HCT116 (cell line): ENCODE results near the gene ZNF438. TPM values are rescaled to one million over a fixed set of nuclear protein-coding genes. Genes with fewer than 3 reads are reported as not detected.

ENCODE experiments used
- ATAC-seq: fragments of 200-7000 bp; cut with Tn5 transposase; 2 replicates; pipeline ENCODE4 v1.9.1; 2020; ENCODE audit warnings: mild to moderate bottlenecking, moderate library complexity
- BruUV-seq: library from RNA; stranded (reverse); fragments of 400-500 nt; replicated peaks from 2 replicates; lab custom pipeline; 2021; lab: Mats Ljungman, UMichigan
- CTCF ChIA-PET: fragments of 300-600 bp; sonication (Branson Sonifier 250); formaldehyde crosslinking; loops from one replicate; lab custom pipeline; 2021; ENCODE audit warnings: antibody characterized with exemption; lab: Charles Lee
- POLR2A ChIA-PET: fragments of 300-600, 350-600 bp; sonication (Branson Sonifier 250); formaldehyde crosslinking; loops from one replicate; lab custom pipeline; 2021; ENCODE audit warnings: antibody characterized with exemption; lab: Charles Lee
- RAD21 ChIA-PET, 2 experiments: fragments of 300-600 bp; sonication (Branson Sonifier 250); formaldehyde crosslinking; loops; one replicate each; lab custom pipeline; 2023; ENCODE audit warnings: low total read pairs in 2 of 2; ENCODE audit not compliant: uncharacterized antibody in 2 of 2, unreplicated experiment in 2 of 2, low non-redundant PET in 1 of 2; lab: Charles Lee
- DNase-seq: peaks from one replicate; pipeline ENCODE4 v3.0.0-alpha.2; 2010; ENCODE audit warnings: low read depth, low spot score
- H2AFZ ChIP-seq: fragments of 200-600 bp; shearing (Covaris generic), sonication (generic); 2 replicates; pipeline ENCODE4 v1.6.1; 2017; ENCODE audit warnings: low read depth, mixed run types, mixed read lengths, antibody characterized with exemption, low read length; ENCODE audit not compliant: poor library complexity, severe bottlenecking
- H3K27ac ChIP-seq: 2 replicates; pipeline ENCODE4 v1.5.1; 2012; ENCODE audit warnings: low read depth, low read length
- H3K27me3 ChIP-seq: fragments of 200-600 bp; sonication (generic); 2 replicates; pipeline ENCODE4 v1.6.1; 2016; ENCODE audit warnings: mixed run types, low read length, mixed read lengths; ENCODE audit not compliant: insufficient read depth
- H3K36me3 ChIP-seq, 2 experiments: fragments of 200-500 bp in 1 of 2; fragments of 200-600 bp in 1 of 2; sonication (Bioruptor generic) in 1 of 2; sonication (generic) in 1 of 2; 2 replicates each; pipeline versions ENCODE4 v1.5.1 to v1.6.1; 2014 to 2016; ENCODE audit warnings: low read length in 2 of 2, inconsistent platforms in 1 of 2, mixed read lengths in 1 of 2, mixed run types in 1 of 2; ENCODE audit not compliant: insufficient read depth in 2 of 2, control insufficient read depth in 1 of 2
- H3K4me1 ChIP-seq, 2 experiments: fragments of 200-600 bp in 1 of 2; sonication (generic) in 1 of 2; 2 replicates each; pipeline versions ENCODE4 v1.5.1 to v1.6.1; 2012 to 2017; ENCODE audit warnings: low read length in 2 of 2, inconsistent platforms in 1 of 2, mild to moderate bottlenecking in 1 of 2, mixed read lengths in 1 of 2, mixed run types in 1 of 2, moderate library complexity in 1 of 2; ENCODE audit not compliant: insufficient read depth in 2 of 2, control insufficient read depth in 1 of 2
- H3K4me2 ChIP-seq: fragments of 200-600 bp; sonication (generic); 2 replicates; pipeline ENCODE4 v1.6.1; 2017; ENCODE audit warnings: mixed run types, low read length, mixed read lengths
- H3K4me3 ChIP-seq, 2 experiments: fragments of 200-600 bp in 1 of 2; sonication (generic) in 1 of 2; replicated peaks in 1 of 2; 2 replicates each; pipeline ENCODE4 v1.5.1; 2011 to 2016; ENCODE audit warnings: low read length in 2 of 2, control low read depth in 1 of 2, low read depth in 1 of 2, mild to moderate bottlenecking in 1 of 2, mixed read lengths in 1 of 2, mixed run types in 1 of 2
- H3K79me2 ChIP-seq: fragments of 200-600 bp; sonication (generic); 2 replicates; pipeline ENCODE4 v1.6.1; 2017; ENCODE audit warnings: mild to moderate bottlenecking, mixed run types, low read length, moderate library complexity, mixed read lengths; ENCODE audit not compliant: insufficient read depth
- H3K9ac ChIP-seq: fragments of 200-600 bp; sonication (generic); 2 replicates; pipeline ENCODE4 v1.6.1; 2016; ENCODE audit warnings: low read length, mixed read lengths
- H3K9me2 ChIP-seq: fragments of 200-600 bp; sonication (generic), shearing (Covaris generic); 2 replicates; pipeline ENCODE4 v1.6.1; 2017; ENCODE audit warnings: mixed run types, mild to moderate bottlenecking, moderate library complexity; ENCODE audit not compliant: insufficient read depth
- H3K9me3 ChIP-seq, 2 experiments: fragments of 200-500 bp in 1 of 2; fragments of 200-600 bp in 1 of 2; sonication (Bioruptor generic) in 1 of 2; sonication (generic) in 1 of 2; 2 replicates each; pipeline ENCODE4 v1.6.1; 2014 to 2017; ENCODE audit warnings: low read length in 2 of 2, mixed read lengths in 2 of 2, inconsistent platforms in 1 of 2, low read depth in 1 of 2, mild to moderate bottlenecking in 1 of 2, mixed run types in 1 of 2, moderate library complexity in 1 of 2; ENCODE audit not compliant: control insufficient read depth in 1 of 2, insufficient read depth in 1 of 2
- H4K20me1 ChIP-seq: fragments of 200-600 bp; sonication (generic), shearing (Covaris generic); 2 replicates; pipeline ENCODE4 v1.6.1; 2017; ENCODE audit warnings: mixed run types, mild to moderate bottlenecking, moderate library complexity; ENCODE audit not compliant: insufficient read depth
- ELF1 ChIP-seq: IDR thresholded peaks from 2 replicates; pipeline ENCODE4 v1.6.1; 2012; ENCODE audit warnings: low read depth, borderline replicate concordance
- EZH2phosphoT487 ChIP-seq: fragments of 200-600 bp; IDR thresholded peaks from 2 replicates; pipeline ENCODE4 v1.6.1; 2018; ENCODE audit warnings: antibody characterized with exemption, borderline replicate concordance
- FOSL1 ChIP-seq: IDR thresholded peaks from 2 replicates; pipeline ENCODE4 v1.6.1; 2012; ENCODE audit warnings: low read depth
- JUND ChIP-seq: IDR thresholded peaks from 2 replicates; pipeline ENCODE4 v1.6.1; 2012
- RAD21 ChIP-seq: IDR thresholded peaks from 2 replicates; pipeline ENCODE4 v1.6.1; 2012; ENCODE audit warnings: low read depth, mild to moderate bottlenecking
- REST ChIP-seq: IDR thresholded peaks from 2 replicates; pipeline ENCODE4 v1.6.1; 2012; ENCODE audit warnings: low read depth
- SRF ChIP-seq: IDR thresholded peaks from 2 replicates; pipeline ENCODE4 v1.6.1; 2012; ENCODE audit warnings: low read depth
- intact Hi-C: fragments of 100-400 bp; cut with micrococcal nuclease; formaldehyde crosslinking; loops from 2 replicates; pipeline ENCODE4 v1.10.0; 2022
- total RNA-seq: library from RNA; stranded (reverse); gene quantifications from one replicate; pipeline ENCODE4 v1.2.1, GENCODE V29; 2021; ENCODE audit not compliant: unreplicated experiment
- TF ChIP-seq, protein P1 (sequence below): IDR thresholded peaks from 2 replicates; pipeline ENCODE4 v1.6.1; 2012

The ZNF438 gene
- total RNA-seq, 1 experiment from 2014 or later = 3.3 TPM

DNA sequence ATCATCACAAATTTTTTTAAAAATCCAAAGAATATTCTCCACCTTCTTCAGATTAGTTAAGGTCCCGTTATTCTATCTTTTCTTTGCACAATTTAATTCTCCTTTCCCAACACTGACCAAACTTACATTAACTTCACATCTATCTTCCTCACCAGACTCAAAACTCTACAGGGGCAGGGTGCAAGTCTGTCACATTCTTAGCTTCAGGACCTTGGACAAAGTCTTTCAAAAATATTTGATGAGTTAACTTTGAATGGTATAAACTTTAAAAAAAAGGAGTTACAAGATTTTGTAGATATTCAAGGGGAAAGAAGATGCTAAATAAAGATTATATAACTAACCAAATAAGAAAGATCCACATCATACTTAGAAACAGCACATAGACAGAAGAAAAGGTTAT is 132.7 kb downstream of the ZNF438 start:
- H3K27me3 ChIP-seq = no peaks in the 10 kb centered on the region
- H4K20me1 ChIP-seq = no peaks in the 10 kb centered on the region
- CTCF ChIA-PET = no interaction called here
- no peak overlapping the region for H2AFZ ChIP-seq
- no peaks in the 10 kb centered on the region for H3K79me2 ChIP-seq
- no peak for DNase-seq
- H3K9me3 ChIP-seq = no peaks in the 10 kb centered on the region
- H3K27ac ChIP-seq = no peak overlapping the region
- no peak for TF ChIP-seq JUND
- no peak for TF ChIP-seq FOSL1
- peak; percentile 26; the same call in 1 of the 2 replicates for TF ChIP-seq REST
- TF ChIP-seq, protein P1, sequence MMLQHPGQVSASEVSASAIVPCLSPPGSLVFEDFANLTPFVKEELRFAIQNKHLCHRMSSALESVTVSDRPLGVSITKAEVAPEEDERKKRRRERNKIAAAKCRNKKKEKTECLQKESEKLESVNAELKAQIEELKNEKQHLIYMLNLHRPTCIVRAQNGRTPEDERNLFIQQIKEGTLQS = no peak
- TF ChIP-seq ELF1 = no peak
- TF ChIP-seq SRF = no peak
- TF ChIP-seq EZH2phosphoT487 = no peak
- TF ChIP-seq RAD21 = no peak
- TF ChIP-seq, all 23 proteins: peak for 1
- Histone ChIP-seq H3K4me1 (no peaks in the 10 kb centered on the region), H3K36me3 (no peaks in the 10 kb centered on the region), H3K9ac (no peak overlapping the region), H3K4me2 (no peak overlapping the region), H3K4me3 (no peak overlapping the region), H3K9me2 (no peaks in the 10 kb centered on the region)
- no peak for ATAC-seq
- POLR2A ChIA-PET = no interaction called here
- intact Hi-C loops = no loop called here
- no TSS peak for BruUV-seq
- RAD21 ChIA-PET = no interaction called here
